Neural progenitor cell (in vitro differentiated cells): ENCODE results near the gene SEMA5B. TPM values are rescaled to one million over a fixed set of nuclear protein-coding genes. Genes with fewer than 3 reads are reported as not detected.
A peak's percentile ranks its signal among the peaks of the same experiment; 100 is the strongest.

Experiments
- DNase-seq: peaks from one replicate; pipeline ENCODE4 v3.0.0-alpha.2; 2016; ENCODE audit warnings: low spot score
- H2AFZ ChIP-seq: fragments of 200-600 bp; sonication (generic); replicated peaks from 2 replicates; pipeline ENCODE4 v1.6.1; 2016; ENCODE audit warnings: antibody characterized with exemption
- H3F3A ChIP-seq: fragments of 200-600 bp; sonication (generic); 2 replicates; pipeline ENCODE4 v1.6.1; 2016; ENCODE audit warnings: antibody characterized with exemption, low read depth
- H3K27ac ChIP-seq: fragments of 200-600 bp; sonication (generic); 2 replicates; pipeline ENCODE4 v1.5.1; 2016; ENCODE audit warnings: mild to moderate bottlenecking
- H3K27me3 ChIP-seq: fragments of 200-600 bp; sonication (generic); 2 replicates; pipeline ENCODE4 v1.6.1; 2016; ENCODE audit warnings: mild to moderate bottlenecking, moderate library complexity
- H3K36me3 ChIP-seq: fragments of 200-600 bp; sonication (generic); 2 replicates; pipeline ENCODE4 v1.5.1; 2016
- H3K4me1 ChIP-seq: fragments of 200-600 bp; sonication (generic); 2 replicates; pipeline ENCODE4 v1.6.1; 2016; ENCODE audit warnings: mixed run types
- H3K4me2 ChIP-seq: fragments of 200-600 bp; sonication (generic); 2 replicates; pipeline ENCODE4 v1.6.1; 2016
- H3K4me3 ChIP-seq: fragments of 200-600 bp; sonication (generic); 2 replicates; pipeline ENCODE4 v1.5.1; 2016
- H3K79me2 ChIP-seq: fragments of 200-600 bp; sonication (generic); 2 replicates; pipeline ENCODE4 v1.6.1; 2016; ENCODE audit warnings: low read depth
- H3K9ac ChIP-seq: fragments of 200-600 bp; sonication (generic); 2 replicates; pipeline ENCODE4 v1.6.1; 2016
- H3K9me3 ChIP-seq: fragments of 200-600 bp; sonication (generic); 2 replicates; pipeline ENCODE4 v1.5.1; 2016; ENCODE audit warnings: low read depth
- H4K20me1 ChIP-seq: fragments of 200-600 bp; sonication (generic); 2 replicates; pipeline ENCODE4 v1.6.1; 2016; ENCODE audit warnings: low read depth
- H3K27ac Mint-ChIP-seq: 3 replicates; pipeline ENCODE4 v1.8.0; 2021; ENCODE audit warnings: mixed read lengths
- H3K27me3 Mint-ChIP-seq: 2 replicates; pipeline ENCODE4 v1.8.0; 2022; ENCODE audit warnings: low read depth, mild to moderate bottlenecking, inconsistent platforms, moderate library complexity, mixed read lengths; ENCODE audit not compliant: insufficient read depth
- H3K36me3 Mint-ChIP-seq: 3 replicates; pipeline ENCODE4 v1.8.0; 2021; ENCODE audit warnings: mixed read lengths
- H3K4me1 Mint-ChIP-seq: 3 replicates; pipeline ENCODE4 v1.8.0; 2021; ENCODE audit warnings: mixed read lengths
- H3K4me3 Mint-ChIP-seq: 3 replicates; pipeline ENCODE4 v1.8.0; 2021; ENCODE audit warnings: mild to moderate bottlenecking, moderate library complexity, mixed read lengths
- H3K9me3 Mint-ChIP-seq: 3 replicates; pipeline ENCODE4 v1.8.0; 2020; ENCODE audit warnings: mixed read lengths
- CTCF ChIP-seq: fragments of 200-600 bp; sonication (generic); IDR thresholded peaks from 2 replicates; pipeline ENCODE4 v1.5.1; 2017; ENCODE audit warnings: antibody characterized with exemption, mild to moderate bottlenecking
- EZH2 ChIP-seq: fragments of 200-600 bp; sonication (generic); IDR thresholded peaks from 2 replicates; pipeline ENCODE4 v1.6.1; 2017; ENCODE audit warnings: antibody characterized with exemption, mild to moderate bottlenecking, moderate library complexity
- EZH2phosphoT487 ChIP-seq: fragments of 200-600 bp; sonication (generic); IDR thresholded peaks from 2 replicates; pipeline ENCODE4 v1.6.1; 2017; ENCODE audit warnings: antibody characterized with exemption
- total RNA-seq: library from RNA; depleted of rRNA; stranded (reverse); fragments of >200 nt; gene quantifications from 2 replicates; pipeline ENCODE4 v1.2.3, GENCODE V29; 2015; ENCODE audit warnings: low replicate concordance

Gene SEMA5B
- total RNA-seq, 1 donor from 2014 or later: 10.1 TPM

DNA sequence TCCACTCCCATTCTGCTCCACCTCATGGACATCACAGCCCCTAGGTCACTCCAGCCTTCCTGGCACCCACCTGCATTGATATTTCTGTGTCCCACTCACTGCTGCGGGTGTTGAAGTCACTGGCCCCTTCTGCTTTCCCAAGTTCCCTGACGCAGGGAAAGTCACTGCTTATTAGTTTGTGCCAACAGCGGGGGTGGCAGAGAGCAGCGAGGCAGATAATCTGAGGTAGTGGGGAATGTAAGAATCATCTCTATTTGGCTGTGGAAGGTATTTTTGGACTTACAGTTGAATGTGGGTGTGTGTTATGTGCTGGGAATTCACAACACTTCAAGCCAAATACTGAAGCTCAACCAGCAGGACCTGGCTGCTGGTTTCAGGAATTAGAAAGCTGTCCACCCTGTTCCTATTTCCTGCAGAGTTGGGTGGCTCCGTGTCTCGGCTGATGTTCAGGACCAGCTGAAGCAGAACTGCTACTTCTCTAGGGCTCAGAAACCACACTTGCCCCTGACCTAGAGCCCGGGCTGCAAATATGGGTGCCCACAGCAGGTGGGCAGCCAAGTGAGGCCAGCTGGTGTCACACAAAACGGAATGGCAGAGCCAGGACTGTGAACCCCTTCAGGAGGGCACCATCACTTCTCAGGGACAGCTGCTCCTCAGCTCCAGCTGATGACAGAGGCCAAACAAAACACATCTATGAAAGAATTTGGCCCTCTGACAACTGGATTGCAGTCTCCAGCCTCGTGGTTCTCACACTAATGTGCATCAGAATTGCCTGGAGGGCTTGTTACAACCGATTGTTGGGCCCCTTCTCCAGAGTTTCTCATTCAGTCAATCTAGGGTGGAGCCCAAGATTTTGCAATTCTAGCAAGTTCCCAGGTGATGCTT is 57.7 kb downstream of the SEMA5B start:
- H3K79me2 ChIP-seq: no peaks in the 10 kb centered on the region
- peaks cover 9% of the 10 kb centered on the region for H3F3A ChIP-seq
- no peak overlapping the region for H3K27ac ChIP-seq
- peaks cover 12% of the 10 kb centered on the region for H3K4me1 ChIP-seq
- H4K20me1 ChIP-seq: no peaks in the 10 kb centered on the region
- no peaks in the 10 kb centered on the region for H3K27me3 ChIP-seq
- no peak overlapping the region for H3K9ac ChIP-seq
- no peak overlapping the region for H3K4me3 ChIP-seq
- no peak for TF ChIP-seq CTCF
- no peak for TF ChIP-seq EZH2phosphoT487
- no peak for TF ChIP-seq EZH2
- H2AFZ ChIP-seq: no peak overlapping the region
- Mint-ChIP-seq H3K27me3 (peaks cover 6% of the 10 kb centered on the region), H3K27ac (peak overlapping the region; percentile 22), H3K4me1 (peaks cover 22% of the 10 kb centered on the region), H3K9me3 (no peaks in the 10 kb centered on the region), H3K36me3 (no peaks in the 10 kb centered on the region), H3K4me3 (no peak overlapping the region)
- no peak overlapping the region for H3K4me2 ChIP-seq
- no peaks in the 10 kb centered on the region for H3K9me3 ChIP-seq
- no peaks in the 10 kb centered on the region for H3K36me3 ChIP-seq
- no peak for DNase-seq

- H3K4me1 ChIP-seq: peaks cover 9% of the 10 kb centered on the region
- no peak for TF ChIP-seq CTCF
- no peak for TF ChIP-seq EZH2phosphoT487
- TF ChIP-seq EZH2: no peak
- Mint-ChIP-seq H3K4me3 (no peak overlapping the region), H3K27ac (no peak overlapping the region), H3K27me3 (peaks cover 2% of the 10 kb centered on the region), H3K9me3 (no peaks in the 10 kb centered on the region), H3K4me1 (peaks cover 7% of the 10 kb centered on the region), H3K36me3 (no peaks in the 10 kb centered on the region)
- no peak for DNase-seq
- no peak overlapping the region for H2AFZ ChIP-seq
- H3K27me3 ChIP-seq: no peaks in the 10 kb centered on the region
- H4K20me1 ChIP-seq: no peaks in the 10 kb centered on the region
- H3K79me2 ChIP-seq: no peaks in the 10 kb centered on the region
- H3K9ac ChIP-seq: no peak overlapping the region
- H3K4me2 ChIP-seq: no peak overlapping the region
- H3K9me3 ChIP-seq: no peaks in the 10 kb centered on the region
- peaks cover 10% of the 10 kb centered on the region for H3F3A ChIP-seq
- no peak overlapping the region for H3K4me3 ChIP-seq
- no peak overlapping the region for H3K27ac ChIP-seq
- H3K36me3 ChIP-seq: no peaks in the 10 kb centered on the region
Measured at GRCh38 chr3:122967765-122968164, 59.8 kb downstream of the SEMA5B start.

GRCh38 chr3:122967356-122967755 is 60.2 kb downstream of the SEMA5B start:
- Histone ChIP-seq H3F3A (peaks cover 10% of the 10 kb centered on the region), H3K4me3 (no peak overlapping the region), H3K27ac (no peak overlapping the region), H3K4me2 (no peak overlapping the region), H3K9me3 (no peaks in the 10 kb centered on the region), H2AFZ (no peak overlapping the region), H4K20me1 (no peaks in the 10 kb centered on the region), H3K36me3 (no peaks in the 10 kb centered on the region), H3K27me3 (no peaks in the 10 kb centered on the region), H3K79me2 (no peaks in the 10 kb centered on the region), H3K4me1 (peaks cover 9% of the 10 kb centered on the region), H3K9ac (no peak overlapping the region)
- DNase-seq: no peak
- H3K27me3 Mint-ChIP-seq: peaks cover 2% of the 10 kb centered on the region
- no peak overlapping the region for H3K4me3 Mint-ChIP-seq
- TF ChIP-seq EZH2phosphoT487 (no peak), EZH2 (no peak), CTCF (no peak)
- no peaks in the 10 kb centered on the region for H3K9me3 Mint-ChIP-seq
- peaks cover 7% of the 10 kb centered on the region for H3K4me1 Mint-ChIP-seq
- no peak overlapping the region for H3K27ac Mint-ChIP-seq
- no peaks in the 10 kb centered on the region for H3K36me3 Mint-ChIP-seq
